ENCODE measurements around the gene PRSS2.

DNA sequence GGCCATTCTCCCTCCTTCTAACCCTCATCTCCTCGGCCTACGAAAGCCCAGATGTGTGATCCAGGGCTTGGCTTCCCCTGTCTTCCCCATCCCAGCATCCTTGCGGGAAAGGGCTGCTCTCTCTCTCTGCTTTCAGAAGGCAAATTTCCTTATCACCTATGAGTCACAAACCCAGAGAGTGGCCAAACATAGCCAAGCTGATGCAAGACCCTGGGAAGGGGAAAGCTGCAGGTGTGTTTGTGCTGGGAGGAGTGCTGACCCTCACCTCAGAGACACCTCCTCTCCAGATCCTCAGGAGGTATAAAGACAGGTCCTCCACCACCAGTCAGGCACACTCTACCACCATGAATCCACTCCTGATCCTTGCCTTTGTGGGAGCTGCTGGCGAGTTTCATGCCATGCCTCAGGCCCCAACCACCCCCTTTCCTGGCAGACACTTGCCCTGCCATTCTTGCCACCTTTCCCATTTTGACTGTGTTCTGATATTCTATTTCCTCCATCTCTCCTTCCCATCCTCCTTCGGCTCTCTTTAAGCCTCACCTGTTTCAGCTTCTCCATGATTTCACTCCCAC lies 10.6 kb upstream of the PRSS2 start:
- TF ChIP-seq, protein P1, sequence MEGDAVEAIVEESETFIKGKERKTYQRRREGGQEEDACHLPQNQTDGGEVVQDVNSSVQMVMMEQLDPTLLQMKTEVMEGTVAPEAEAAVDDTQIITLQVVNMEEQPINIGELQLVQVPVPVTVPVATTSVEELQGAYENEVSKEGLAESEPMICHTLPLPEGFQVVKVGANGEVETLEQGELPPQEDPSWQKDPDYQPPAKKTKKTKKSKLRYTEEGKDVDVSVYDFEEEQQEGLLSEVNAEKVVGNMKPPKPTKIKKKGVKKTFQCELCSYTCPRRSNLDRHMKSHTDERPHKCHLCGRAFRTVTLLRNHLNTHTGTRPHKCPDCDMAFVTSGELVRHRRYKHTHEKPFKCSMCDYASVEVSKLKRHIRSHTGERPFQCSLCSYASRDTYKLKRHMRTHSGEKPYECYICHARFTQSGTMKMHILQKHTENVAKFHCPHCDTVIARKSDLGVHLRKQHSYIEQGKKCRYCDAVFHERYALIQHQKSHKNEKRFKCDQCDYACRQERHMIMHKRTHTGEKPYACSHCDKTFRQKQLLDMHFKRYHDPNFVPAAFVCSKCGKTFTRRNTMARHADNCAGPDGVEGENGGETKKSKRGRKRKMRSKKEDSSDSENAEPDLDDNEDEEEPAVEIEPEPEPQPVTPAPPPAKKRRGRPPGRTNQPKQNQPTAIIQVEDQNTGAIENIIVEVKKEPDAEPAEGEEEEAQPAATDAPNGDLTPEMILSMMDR (conservative IDR thresholded peaks at IDR 0.05 in 1 of 2, IDR thresholded peaks at IDR 0.05 in 1 of 2; ENCODE audit: low read depth in 1 of 2, low read length in 2 of 2), result no peak
- no peak for TF ChIP-seq EZH2 (IDR thresholded peaks at IDR 0.05; ENCODE audit: low read length, missing control alignments)
